Measurements from ENCODE around the gene SPAG6.
A peak's percentile ranks its signal among the peaks of the same experiment; 100 is the strongest.

Gene SPAG6

DNA sequence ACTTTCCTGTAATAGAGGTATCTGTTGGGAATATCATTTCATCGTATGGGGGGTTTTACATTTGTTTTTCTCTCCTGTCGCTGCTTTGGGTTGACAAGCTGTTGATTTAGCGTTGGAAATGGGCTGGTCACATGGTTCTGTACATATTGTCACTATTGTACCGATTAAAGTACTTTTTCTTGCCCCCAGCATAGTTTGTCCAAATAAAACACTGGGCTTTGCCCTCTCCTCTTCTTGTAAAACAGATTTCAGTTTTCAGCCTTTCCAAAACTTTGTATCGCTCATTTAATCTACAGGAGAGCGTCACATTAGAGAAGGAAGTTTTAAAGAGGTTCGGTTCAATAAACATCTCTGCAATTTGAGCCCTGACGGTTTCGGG, 20.4 kb upstream of the SPAG6 start:
- no peak for TF ChIP-seq EZH2phosphoT487 (conservative IDR thresholded peaks at IDR 0.05; ENCODE audit: low read length)
- TF ChIP-seq, protein P1, sequence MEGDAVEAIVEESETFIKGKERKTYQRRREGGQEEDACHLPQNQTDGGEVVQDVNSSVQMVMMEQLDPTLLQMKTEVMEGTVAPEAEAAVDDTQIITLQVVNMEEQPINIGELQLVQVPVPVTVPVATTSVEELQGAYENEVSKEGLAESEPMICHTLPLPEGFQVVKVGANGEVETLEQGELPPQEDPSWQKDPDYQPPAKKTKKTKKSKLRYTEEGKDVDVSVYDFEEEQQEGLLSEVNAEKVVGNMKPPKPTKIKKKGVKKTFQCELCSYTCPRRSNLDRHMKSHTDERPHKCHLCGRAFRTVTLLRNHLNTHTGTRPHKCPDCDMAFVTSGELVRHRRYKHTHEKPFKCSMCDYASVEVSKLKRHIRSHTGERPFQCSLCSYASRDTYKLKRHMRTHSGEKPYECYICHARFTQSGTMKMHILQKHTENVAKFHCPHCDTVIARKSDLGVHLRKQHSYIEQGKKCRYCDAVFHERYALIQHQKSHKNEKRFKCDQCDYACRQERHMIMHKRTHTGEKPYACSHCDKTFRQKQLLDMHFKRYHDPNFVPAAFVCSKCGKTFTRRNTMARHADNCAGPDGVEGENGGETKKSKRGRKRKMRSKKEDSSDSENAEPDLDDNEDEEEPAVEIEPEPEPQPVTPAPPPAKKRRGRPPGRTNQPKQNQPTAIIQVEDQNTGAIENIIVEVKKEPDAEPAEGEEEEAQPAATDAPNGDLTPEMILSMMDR (IDR thresholded peaks at IDR 0.05; ENCODE audit: insufficient read depth, low read length, poor library complexity, severe bottlenecking): no peak
- Histone ChIP-seq H3K27me3 (ENCODE audit: low read length) (no peaks in the 10 kb centered on the region), H3K9ac (ENCODE audit: low read length) (peak overlapping the region; percentile 39), H3K4me2 (ENCODE audit: low read depth, low read length, poor library complexity, severe bottlenecking) (peak overlapping the region; percentile 73), H4K20me1 (ENCODE audit: low read depth, low read length) (peaks cover 16% of the 10 kb centered on the region; the same call in 1 of the 2 replicates), H2AFZ (ENCODE audit: low read depth, low read length, severe bottlenecking) (no peak overlapping the region), H3F3A (ENCODE audit: insufficient read depth) (peaks cover 15% of the 10 kb centered on the region), H3K79me2 (ENCODE audit: insufficient read depth, low read length) (0 out of 2 replicates have a peak, but pooled peaks cover 4% of the 10 kb centered on the region), H3K4me3 (ENCODE audit: insufficient read depth, low read length, poor library complexity, severe bottlenecking) (peak overlapping the region; percentile 70), H3K9me2 (replicated peaks; ENCODE audit: insufficient read depth, low read length) (no peaks in the 10 kb centered on the region), H3K9me3 (ENCODE audit: insufficient read depth, low read length) (no peaks in the 10 kb centered on the region), H3K36me3 (ENCODE audit: low read length) (peaks cover 23% of the 10 kb centered on the region; the same call in 1 of the 2 replicates), H3K27ac (ENCODE audit: low read depth, low read length) (no peak overlapping the region)

DNA sequence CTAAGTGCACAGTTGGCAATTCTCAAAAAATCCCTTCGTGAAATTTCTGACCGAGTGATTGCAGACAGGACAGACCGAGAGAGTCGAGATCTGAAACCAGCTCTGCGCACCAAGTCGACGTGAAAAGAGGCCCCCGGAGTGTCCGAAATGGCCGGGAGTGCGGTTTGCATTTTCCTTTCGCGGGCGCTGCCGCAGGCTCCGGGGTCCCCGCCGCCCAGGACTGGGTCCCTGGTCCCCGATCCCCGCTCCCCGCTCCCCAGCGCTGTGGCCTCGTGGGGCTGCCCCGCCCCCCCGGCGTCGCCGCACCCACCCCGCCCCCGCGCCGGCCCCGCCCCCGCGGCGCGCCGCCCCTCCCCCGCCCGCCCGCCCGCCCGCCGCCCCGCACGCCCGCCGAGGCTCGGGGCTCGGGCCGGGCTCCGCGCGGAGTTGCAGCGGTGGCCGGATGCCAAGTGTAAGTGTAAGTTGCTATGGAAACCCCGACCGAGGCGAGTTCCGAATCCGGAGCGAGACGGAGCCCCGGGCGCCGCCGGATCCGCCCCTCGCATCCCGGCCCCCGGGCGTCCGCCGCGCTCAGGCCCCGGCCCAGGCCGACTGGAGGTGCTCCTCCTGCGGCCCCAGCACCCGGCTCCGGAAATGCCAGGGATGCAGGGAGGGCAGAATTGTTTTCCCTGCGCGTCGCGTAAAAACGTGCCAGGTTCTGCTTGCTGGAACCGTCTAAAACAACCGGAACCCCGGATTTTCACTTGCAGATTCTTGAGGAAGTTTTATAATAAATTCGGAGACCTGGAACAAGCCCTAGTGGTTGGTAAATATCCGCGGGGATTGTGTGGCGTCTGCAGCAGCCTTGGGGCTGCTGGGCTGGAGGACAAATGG, 19.8 kb upstream of the SPAG6 start:
- Histone ChIP-seq H3K9me3 (ENCODE audit: insufficient read depth, low read length) (no peaks in the 10 kb centered on the region), H3K4me2 (ENCODE audit: low read depth, low read length, poor library complexity, severe bottlenecking) (peak overlapping the region; percentile 73), H3K9me2 (replicated peaks; ENCODE audit: insufficient read depth, low read length) (no peaks in the 10 kb centered on the region), H2AFZ (ENCODE audit: low read depth, low read length, severe bottlenecking) (no peak overlapping the region), H3K27ac (ENCODE audit: low read depth, low read length) (no peak overlapping the region), H3K4me3 (ENCODE audit: insufficient read depth, low read length, poor library complexity, severe bottlenecking) (peak overlapping the region; percentile 70), H3F3A (ENCODE audit: insufficient read depth) (peaks cover 12% of the 10 kb centered on the region; the same call in 1 of the 2 replicates), H3K9ac (ENCODE audit: low read length) (peak overlapping the region; percentile 39), H3K79me2 (ENCODE audit: insufficient read depth, low read length) (0 out of 2 replicates have a peak, but pooled peaks cover 4% of the 10 kb centered on the region), H4K20me1 (ENCODE audit: low read depth, low read length) (peaks cover 16% of the 10 kb centered on the region; the same call in 1 of the 2 replicates), H3K36me3 (ENCODE audit: low read length) (peaks cover 23% of the 10 kb centered on the region; the same call in 1 of the 2 replicates), H3K27me3 (ENCODE audit: low read length) (no peaks in the 10 kb centered on the region)
- TF ChIP-seq EZH2phosphoT487 (conservative IDR thresholded peaks at IDR 0.05; ENCODE audit: low read length): no peak
- TF ChIP-seq, protein P1 (IDR thresholded peaks at IDR 0.05; ENCODE audit: insufficient read depth, low read length, poor library complexity, severe bottlenecking): no peak

DNA sequence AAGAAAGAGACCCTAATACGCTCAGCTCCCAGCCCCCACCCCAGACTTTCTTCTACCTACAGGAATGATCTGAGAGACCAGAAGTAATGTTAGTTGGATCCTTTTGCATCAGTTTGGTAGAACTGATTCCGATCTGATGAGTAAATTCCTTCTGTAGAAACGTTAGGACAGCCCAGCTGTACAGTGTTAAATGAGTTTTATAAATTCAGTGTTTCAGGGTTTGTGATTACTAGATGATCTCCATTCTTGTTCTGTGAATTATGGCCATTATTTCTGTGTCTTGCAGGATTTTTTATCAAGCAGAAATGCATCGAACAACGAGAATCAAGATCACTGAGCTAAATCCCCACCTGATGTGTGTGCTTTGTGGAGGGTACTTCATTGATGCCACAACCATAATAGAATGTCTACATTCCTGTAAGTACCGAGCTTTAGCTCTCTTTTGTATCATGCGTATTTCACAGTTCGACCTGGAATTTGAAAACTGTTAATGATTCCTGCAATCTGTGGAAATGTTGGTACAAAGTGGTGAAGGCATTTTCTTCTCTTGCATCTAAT, 19.1 kb upstream of the SPAG6 start:
- Histone ChIP-seq H3K27ac (ENCODE audit: low read depth, low read length) (no peak overlapping the region), H3K9me2 (replicated peaks; ENCODE audit: insufficient read depth, low read length) (no peaks in the 10 kb centered on the region), H3K9me3 (ENCODE audit: insufficient read depth, low read length) (no peaks in the 10 kb centered on the region), H3F3A (ENCODE audit: insufficient read depth) (peaks cover 12% of the 10 kb centered on the region; the same call in 1 of the 2 replicates), H3K36me3 (ENCODE audit: low read length) (peaks cover 23% of the 10 kb centered on the region; the same call in 1 of the 2 replicates), H2AFZ (ENCODE audit: low read depth, low read length, severe bottlenecking) (no peak overlapping the region), H3K9ac (ENCODE audit: low read length) (no peak overlapping the region), H3K79me2 (ENCODE audit: insufficient read depth, low read length) (0 out of 2 replicates have a peak, but pooled peaks cover 4% of the 10 kb centered on the region), H3K4me2 (ENCODE audit: low read depth, low read length, poor library complexity, severe bottlenecking) (peak overlapping the region; percentile 30), H3K27me3 (ENCODE audit: low read length) (no peaks in the 10 kb centered on the region), H4K20me1 (ENCODE audit: low read depth, low read length) (peaks cover 16% of the 10 kb centered on the region; the same call in 1 of the 2 replicates), H3K4me3 (ENCODE audit: insufficient read depth, low read length, poor library complexity, severe bottlenecking) (no peak overlapping the region)
- TF ChIP-seq, protein P1 (IDR thresholded peaks at IDR 0.05; ENCODE audit: insufficient read depth, low read length, poor library complexity, severe bottlenecking): no peak
- TF ChIP-seq EZH2phosphoT487 (conservative IDR thresholded peaks at IDR 0.05; ENCODE audit: low read length): no peak

Data from SU-DHL-6 (cell line).